MG63 (cell line): ENCODE data around the gene ZNF768. TPM values are rescaled to one million over a fixed set of nuclear protein-coding genes. Genes with fewer than 3 reads are reported as not detected.

Experiments used
- DNase-seq: peaks from one replicate; pipeline ENCODE4 v3.0.0-alpha.2; 2020
- H3K27me3 ChIP-seq: fragments of 250-450 bp; sonication (Bioruptor Pico); 2 replicates; pipeline ENCODE4 v1.5.1; 2020; ENCODE audit warnings: mild to moderate bottlenecking, moderate library complexity
- H3K36me3 ChIP-seq: fragments of 250-450 bp; sonication (Bioruptor Pico); 2 replicates; pipeline ENCODE4 v1.5.1; 2020; ENCODE audit warnings: mild to moderate bottlenecking, moderate library complexity
- H3K4me3 ChIP-seq: fragments of 250-450 bp; sonication (Bioruptor Pico); 2 replicates; pipeline ENCODE4 v1.5.1; 2020; ENCODE audit warnings: mild to moderate bottlenecking, moderate library complexity
- H3K9me3 ChIP-seq: fragments of 250-450 bp; sonication (Bioruptor Pico); 2 replicates; pipeline ENCODE4 v1.5.1; 2020; ENCODE audit warnings: mild to moderate bottlenecking, moderate library complexity
- total RNA-seq: library from RNA; depleted of rRNA; stranded (reverse); fragments of >200 nt; shearing (Covaris generic); gene quantifications from 2 replicates; pipeline ENCODE4 v1.2.3, GENCODE V29; 2014; ENCODE audit warnings: low replicate concordance; rRNA removed

The ZNF768 gene
- total RNA-seq = 47.6 and 72.9 TPM in 2 replicates

DNA sequence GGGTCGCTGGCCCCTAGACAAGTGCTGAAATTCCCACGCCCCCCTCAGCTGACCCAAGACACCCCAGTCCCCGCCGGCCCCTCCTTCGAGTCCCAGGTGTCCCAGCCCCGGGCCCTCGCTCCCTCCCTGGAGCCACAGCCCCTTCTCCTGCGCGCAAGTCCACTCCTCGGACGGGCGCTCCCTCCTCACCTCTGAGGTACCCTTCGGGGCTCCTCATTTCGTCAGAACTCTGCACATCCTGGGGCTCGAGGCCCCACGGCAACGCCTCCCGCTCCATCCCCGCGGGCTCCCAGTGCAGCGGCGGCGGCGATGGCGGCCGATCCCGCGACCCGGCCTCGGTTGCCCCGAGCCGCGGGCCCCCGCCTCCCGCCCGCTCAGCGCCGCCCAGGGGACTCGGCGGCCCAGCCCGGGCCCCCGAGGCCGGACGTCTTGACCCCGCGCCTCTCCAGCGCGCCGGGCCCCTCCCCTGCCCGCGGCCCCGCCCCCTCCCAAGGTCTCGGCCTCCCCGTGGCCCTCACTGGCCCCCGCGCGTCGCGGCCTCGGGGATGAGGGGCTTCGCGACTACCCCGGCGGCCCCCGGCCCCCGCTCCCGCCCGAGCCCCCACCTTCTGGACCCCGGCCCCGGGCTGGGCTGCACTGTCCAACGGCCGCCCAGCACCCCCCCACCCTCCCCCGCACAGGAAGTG lies at the start of gene ZNF768:
Gene ZNF768, minus strand, starts transcription at position 430 of the 686 bp plus-strand sequence. Its CDS starts 153 bp downstream, at position 277.
- Histone ChIP-seq H3K36me3 (peaks cover 25% of the 10 kb centered on the region), H3K9me3 (no peaks in the 10 kb centered on the region), H3K27me3 (no peaks in the 10 kb centered on the region), H3K4me3 (peak within 1 kb of the TSS; percentile 95)
- peak; percentile 64 for DNase-seq

DNA sequence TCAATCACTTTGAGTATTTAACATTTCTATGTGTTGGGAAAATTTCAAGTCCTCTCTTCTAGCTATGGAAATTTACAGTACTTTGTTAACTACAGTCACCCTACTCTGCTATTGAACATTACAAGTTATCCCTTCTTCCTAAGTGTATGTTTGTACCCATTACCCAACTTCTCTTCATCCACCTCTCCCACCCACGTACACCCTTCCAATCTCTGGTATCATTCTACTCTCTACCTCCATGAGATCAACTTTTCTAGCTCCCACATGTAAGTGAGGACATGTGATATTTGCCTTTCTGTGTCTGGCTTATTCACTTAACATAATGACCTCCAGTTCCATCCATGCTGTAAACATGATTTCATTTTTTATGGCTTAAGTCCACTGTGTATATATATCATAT lies 48.3 kb upstream of the ZNF768 start:
- no peak for DNase-seq
- H3K27me3 ChIP-seq = no peaks in the 10 kb centered on the region
- no peak overlapping the region for H3K4me3 ChIP-seq
- H3K9me3 ChIP-seq = no peaks in the 10 kb centered on the region
- H3K36me3 ChIP-seq = peaks cover 32% of the 10 kb centered on the region

GRCh38 chr16:30571445-30572322 lies 45.3 kb upstream of the ZNF768 start, which contains the start of gene ZNF688:
TSS of gene ZNF688 (minus strand) at chr16:30571714. CDS start at chr16:30571629, 85 bp downstream.
- peak; percentile 97 for DNase-seq
- Histone ChIP-seq H3K27me3 (no peaks in the 10 kb centered on the region), H3K4me3 (peak within 1 kb of the TSS; percentile 58), H3K9me3 (no peaks in the 10 kb centered on the region), H3K36me3 (peaks cover 5% of the 10 kb centered on the region)

GRCh38 chr16:30570636-30571444 lies 44.5 kb upstream of the ZNF768 start:
- peak overlapping the region; percentile 58 for H3K4me3 ChIP-seq
- no peaks in the 10 kb centered on the region for H3K27me3 ChIP-seq
- H3K9me3 ChIP-seq = no peaks in the 10 kb centered on the region
- DNase-seq = peak; percentile 10
- H3K36me3 ChIP-seq = no peaks in the 10 kb centered on the region

GRCh38 chr16:30569746-30570635 lies 43.6 kb upstream of the ZNF768 start:
- no peaks in the 10 kb centered on the region for H3K36me3 ChIP-seq
- H3K9me3 ChIP-seq = no peaks in the 10 kb centered on the region
- DNase-seq = no peak
- no peak overlapping the region for H3K4me3 ChIP-seq
- H3K27me3 ChIP-seq = no peaks in the 10 kb centered on the region

DNA sequence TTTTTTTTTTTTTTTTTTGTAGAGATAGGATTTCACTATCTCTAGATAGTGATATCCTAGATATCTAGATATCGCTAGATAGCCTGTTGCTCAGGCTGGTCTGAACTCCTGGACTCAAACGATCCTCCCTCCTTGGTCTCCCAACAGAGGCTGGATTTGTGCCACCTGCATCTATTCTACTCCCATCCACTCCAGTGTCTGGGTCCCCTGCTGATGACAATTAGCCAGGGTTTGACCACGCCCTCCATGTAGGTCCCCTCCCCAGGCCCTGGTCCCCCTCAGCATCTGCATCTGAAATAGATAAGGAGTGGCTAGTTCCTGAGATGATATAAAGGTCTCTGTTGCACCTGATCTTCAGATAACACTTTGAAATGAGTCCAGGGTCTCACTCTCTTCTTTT lies 42.9 kb upstream of the ZNF768 start:
- no peak overlapping the region for H3K4me3 ChIP-seq
- H3K9me3 ChIP-seq = no peaks in the 10 kb centered on the region
- no peaks in the 10 kb centered on the region for H3K27me3 ChIP-seq
- DNase-seq = no peak
- H3K36me3 ChIP-seq = no peaks in the 10 kb centered on the region

DNA sequence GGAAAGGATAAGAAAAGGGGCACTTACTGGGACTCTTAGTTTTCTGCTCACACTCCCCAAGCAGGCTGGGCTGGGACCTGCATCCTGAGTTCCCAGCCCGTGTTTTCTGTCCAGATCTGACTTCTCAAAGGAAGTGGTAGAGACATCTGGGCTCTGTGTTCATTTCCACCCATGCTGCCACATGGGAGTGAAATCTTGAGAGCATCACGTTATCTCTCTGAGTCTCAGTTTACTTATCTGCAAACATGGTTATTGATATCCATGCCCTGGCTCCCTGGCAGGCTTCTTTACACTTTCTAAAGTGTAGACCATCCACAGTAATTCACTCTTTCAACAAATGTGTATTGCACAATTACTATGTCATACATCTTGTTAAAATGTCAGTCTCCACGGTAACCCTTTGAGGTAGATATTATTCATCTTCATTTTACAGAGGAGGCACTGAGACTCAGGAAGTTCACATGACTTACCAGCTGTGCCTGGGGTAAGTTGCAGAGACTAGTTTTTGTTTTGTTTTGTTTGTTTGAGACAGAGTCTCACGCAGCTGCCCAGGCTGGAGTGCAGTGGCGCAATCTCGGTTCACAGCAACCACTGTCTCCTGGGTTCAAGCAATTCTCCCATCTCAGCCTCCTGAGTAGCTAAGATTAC lies 41.7 kb upstream of the ZNF768 start:
- Histone ChIP-seq H3K36me3 (no peaks in the 10 kb centered on the region), H3K4me3 (no peak overlapping the region), H3K9me3 (no peaks in the 10 kb centered on the region), H3K27me3 (no peaks in the 10 kb centered on the region)
- no peak for DNase-seq

GRCh38 chr16:30567160-30567990 lies 41.0 kb upstream of the ZNF768 start:
- Histone ChIP-seq H3K27me3 (no peaks in the 10 kb centered on the region), H3K9me3 (no peaks in the 10 kb centered on the region), H3K36me3 (no peaks in the 10 kb centered on the region), H3K4me3 (no peak overlapping the region)
- DNase-seq = no peak

DNA sequence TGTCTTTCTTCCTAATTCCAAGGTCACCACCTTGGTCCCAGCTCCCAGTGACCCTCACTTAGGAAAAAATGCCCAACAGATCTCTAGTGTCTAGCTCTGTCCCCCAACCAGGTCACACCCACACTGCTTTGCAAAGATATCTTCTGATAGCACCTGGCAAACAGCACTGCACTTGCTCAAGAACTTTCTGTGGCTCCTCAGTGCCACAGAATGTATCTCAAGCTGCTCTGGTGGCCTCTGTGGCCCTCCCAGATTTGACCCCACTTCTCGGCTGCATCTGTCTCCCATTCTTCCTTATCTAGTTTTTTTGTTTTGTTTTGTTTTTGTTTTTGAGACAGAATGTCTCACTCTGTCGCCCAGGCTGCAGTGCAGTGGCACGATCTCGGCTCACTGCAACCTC lies 40.2 kb upstream of the ZNF768 start:
- DNase-seq = no peak
- Histone ChIP-seq H3K4me3 (no peak overlapping the region), H3K9me3 (no peaks in the 10 kb centered on the region), H3K36me3 (no peaks in the 10 kb centered on the region), H3K27me3 (no peaks in the 10 kb centered on the region)

DNA sequence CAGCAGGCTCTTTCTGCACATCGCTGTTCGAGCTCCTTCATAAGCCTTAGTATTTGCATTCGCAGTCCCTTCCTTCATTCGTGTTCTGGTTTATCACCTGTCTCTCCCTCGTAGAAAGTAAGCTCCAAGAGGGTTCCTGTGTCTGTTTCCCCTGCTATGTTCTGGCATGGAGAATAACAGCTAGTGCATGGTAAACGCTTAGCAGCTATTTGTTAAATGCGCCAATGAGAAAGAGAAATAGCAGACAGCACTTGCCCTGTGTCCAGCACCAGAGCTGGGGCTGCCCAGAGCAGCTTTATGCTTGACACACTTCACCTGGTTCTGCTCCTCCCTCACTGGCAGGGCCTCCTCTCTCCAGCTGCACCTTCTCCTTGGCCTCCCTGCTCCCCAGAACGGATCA lies 39.6 kb upstream of the ZNF768 start:
- Histone ChIP-seq H3K36me3 (no peaks in the 10 kb centered on the region), H3K9me3 (no peaks in the 10 kb centered on the region), H3K27me3 (no peaks in the 10 kb centered on the region), H3K4me3 (no peak overlapping the region)
- no peak for DNase-seq

GRCh38 chr16:30565526-30565925 lies 39.2 kb upstream of the ZNF768 start:
- H3K9me3 ChIP-seq = no peaks in the 10 kb centered on the region
- DNase-seq = no peak
- H3K27me3 ChIP-seq = no peaks in the 10 kb centered on the region
- H3K36me3 ChIP-seq = no peaks in the 10 kb centered on the region
- H3K4me3 ChIP-seq = no peak overlapping the region

- Histone ChIP-seq H3K27me3 (no peaks in the 10 kb centered on the region), H3K4me3 (no peak overlapping the region), H3K36me3 (no peaks in the 10 kb centered on the region; the same call in 1 of the 2 replicates), H3K9me3 (no peaks in the 10 kb centered on the region)
- no peak for DNase-seq
Observed at GRCh38 chr16:30562021-30562420, 35.7 kb upstream of the ZNF768 start.

GRCh38 chr16:30561089-30561816 lies 34.9 kb upstream of the ZNF768 start:
- Histone ChIP-seq H3K27me3 (no peaks in the 10 kb centered on the region), H3K9me3 (no peaks in the 10 kb centered on the region), H3K4me3 (peak overlapping the region; percentile 41), H3K36me3 (peaks cover 6% of the 10 kb centered on the region)
- peak; percentile 45 for DNase-seq

DNA sequence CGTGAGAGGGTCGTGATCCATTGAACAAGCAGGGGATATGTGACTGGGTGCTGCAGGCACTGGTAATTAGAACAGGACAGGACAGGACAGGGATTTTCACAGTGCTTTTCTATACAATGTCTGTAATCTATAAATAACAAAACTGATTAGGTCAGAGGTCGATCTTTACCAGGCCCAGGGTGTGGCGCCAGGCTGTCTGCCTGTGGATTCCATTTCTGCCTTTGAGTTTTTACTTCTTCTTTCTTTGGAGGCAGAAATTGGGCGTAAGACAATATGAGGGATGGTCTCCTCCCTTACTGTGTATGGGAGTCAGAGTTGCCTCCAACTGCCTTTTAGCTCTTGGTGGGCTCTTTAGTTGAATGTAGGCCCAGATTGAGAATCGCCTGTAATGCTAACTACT lies 33.3 kb upstream of the ZNF768 start:
- no peak for DNase-seq
- no peak overlapping the region for H3K4me3 ChIP-seq
- H3K27me3 ChIP-seq = no peaks in the 10 kb centered on the region
- H3K9me3 ChIP-seq = no peaks in the 10 kb centered on the region
- H3K36me3 ChIP-seq = peaks cover 21% of the 10 kb centered on the region
